GM12801 (cell line): ENCODE measurements around the gene WT1.

Source experiments
- TF ChIP-seq, protein P1 (sequence below): IDR thresholded peaks from one replicate; pipeline ENCODE4 v1.5.1; 2011; ENCODE audit warnings: control low read depth; ENCODE audit not compliant: insufficient read length; ENCODE audit errors: extremely low read depth

The WT1 gene

GRCh38 chr11:32433914-32434355, 1.4 kb downstream of the WT1 start:
- TF ChIP-seq, protein P1, sequence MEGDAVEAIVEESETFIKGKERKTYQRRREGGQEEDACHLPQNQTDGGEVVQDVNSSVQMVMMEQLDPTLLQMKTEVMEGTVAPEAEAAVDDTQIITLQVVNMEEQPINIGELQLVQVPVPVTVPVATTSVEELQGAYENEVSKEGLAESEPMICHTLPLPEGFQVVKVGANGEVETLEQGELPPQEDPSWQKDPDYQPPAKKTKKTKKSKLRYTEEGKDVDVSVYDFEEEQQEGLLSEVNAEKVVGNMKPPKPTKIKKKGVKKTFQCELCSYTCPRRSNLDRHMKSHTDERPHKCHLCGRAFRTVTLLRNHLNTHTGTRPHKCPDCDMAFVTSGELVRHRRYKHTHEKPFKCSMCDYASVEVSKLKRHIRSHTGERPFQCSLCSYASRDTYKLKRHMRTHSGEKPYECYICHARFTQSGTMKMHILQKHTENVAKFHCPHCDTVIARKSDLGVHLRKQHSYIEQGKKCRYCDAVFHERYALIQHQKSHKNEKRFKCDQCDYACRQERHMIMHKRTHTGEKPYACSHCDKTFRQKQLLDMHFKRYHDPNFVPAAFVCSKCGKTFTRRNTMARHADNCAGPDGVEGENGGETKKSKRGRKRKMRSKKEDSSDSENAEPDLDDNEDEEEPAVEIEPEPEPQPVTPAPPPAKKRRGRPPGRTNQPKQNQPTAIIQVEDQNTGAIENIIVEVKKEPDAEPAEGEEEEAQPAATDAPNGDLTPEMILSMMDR: no peak

DNA sequence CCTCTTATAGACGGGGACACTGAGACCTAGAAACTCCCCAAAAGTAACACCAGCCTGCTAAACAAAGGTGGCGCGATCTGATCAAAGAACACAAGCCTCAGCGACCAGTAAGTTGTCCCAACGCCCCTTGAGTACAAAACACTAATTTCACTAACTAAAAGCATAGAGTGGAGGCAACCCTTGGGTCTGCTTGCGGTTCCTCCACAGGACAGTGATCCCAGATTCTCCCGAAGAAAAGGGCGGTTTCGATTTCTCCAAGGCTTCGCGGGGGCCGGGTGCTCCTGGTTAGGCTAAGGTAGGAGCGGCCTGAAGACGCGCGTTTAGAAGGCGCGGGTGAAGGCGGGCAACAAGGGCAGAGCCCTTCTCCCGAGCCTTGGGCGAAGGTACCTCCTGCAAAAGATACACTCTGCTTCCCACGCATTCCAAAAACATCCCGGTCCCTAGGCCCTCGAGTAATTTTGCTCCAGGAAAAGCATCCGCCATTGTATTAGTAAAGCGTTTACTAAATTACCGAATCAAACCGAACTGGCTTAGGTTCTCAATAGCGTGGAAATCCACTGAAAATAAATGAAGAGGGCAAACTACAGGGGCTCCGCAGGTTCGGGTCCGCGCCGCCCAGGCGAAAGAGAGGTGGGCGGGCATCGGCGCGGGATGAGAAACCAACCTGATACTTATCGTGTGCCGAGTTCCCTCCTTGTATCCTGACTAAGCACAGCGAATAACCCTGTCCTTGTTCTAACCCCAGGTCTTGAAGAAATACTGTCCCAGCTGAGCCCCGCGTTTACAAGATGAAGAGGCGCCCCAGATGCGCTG, 2.0 kb downstream of the WT1 start:
- TF ChIP-seq, protein P1: no peak

- TF ChIP-seq, protein P1: no peak
Observed at GRCh38 chr11:32432565-32432964, 2.8 kb downstream of the WT1 start.

DNA sequence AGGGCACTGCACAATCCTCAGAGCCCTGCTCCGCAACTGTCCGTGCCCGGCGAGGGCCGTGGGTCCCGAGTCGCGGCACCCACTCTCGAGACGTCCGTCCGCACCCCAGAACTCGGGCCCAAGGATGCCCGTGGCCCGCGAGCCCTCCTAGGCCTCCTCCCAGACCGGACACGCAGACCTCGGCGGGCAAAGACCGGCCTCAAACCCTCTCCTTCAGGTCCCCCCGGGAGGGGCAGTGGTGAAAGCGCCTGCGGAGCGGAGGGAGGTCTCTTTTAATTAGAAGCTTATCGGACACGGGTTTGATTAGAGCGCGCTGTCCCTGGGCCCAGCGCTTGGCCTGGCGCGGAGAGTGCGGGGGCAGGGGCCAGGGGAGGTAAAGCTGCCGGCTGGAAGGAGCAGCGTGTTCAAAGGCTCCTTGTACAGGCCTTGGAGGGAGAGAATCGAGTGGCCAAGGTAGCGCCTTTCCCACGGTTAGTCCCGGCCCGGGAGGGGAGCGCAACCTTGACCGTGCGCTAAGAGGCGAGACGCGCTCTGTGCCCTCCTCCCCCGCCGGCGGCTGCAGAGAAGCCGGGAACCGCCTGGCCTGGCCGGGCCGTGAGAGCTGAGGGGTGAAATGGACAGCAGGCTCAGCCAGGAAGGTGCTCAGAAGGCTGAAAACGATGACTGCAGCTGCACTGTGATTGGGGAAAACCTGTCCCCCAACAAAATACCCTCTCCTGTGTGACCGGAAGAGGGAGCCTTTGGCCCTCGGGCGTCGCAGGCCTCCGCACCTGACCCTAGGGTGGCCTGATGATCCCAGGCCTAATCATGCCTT, 4.6 kb downstream of the WT1 start:
- TF ChIP-seq, protein P1: no peak

- TF ChIP-seq, protein P1: no peak
Observed at GRCh38 chr11:32429477-32429876, 5.9 kb downstream of the WT1 start.

DNA sequence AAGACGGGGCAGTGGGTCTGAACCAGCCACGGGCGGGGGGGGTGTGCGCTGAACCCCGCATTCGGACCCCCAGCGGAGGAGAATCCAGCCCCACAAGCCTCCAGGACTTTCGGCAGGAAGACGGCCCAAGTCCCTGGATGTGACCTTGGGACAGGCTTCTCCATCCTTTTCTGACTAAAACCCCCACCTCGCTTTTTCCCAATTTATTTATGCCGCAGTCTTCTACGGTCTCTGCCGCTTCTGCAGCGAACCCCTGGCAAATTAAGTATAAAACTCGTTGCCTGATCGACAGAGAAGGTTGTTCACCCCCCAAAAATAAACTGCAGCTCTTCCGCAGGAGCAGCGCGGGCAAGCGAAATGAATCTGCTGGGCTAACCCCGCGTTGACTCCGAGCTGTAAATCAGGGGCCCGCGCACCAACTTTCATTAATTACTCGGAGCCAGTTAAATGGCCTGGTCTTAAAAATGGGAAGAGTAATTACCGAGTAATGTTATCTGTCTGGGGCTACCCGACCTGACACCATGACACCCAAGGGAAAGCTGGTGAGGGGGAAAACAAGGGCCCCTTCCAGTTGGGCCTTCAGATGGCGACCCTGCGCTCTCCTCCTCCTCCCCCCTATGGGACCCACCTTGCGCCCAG, 6.6 kb downstream of the WT1 start:
- TF ChIP-seq, protein P1: no peak
